A549 (cell line): Measurements from ENCODE around the gene RHEB.

Source experiments
- MYC ChIP-seq: IDR thresholded peaks from 2 replicates; pipeline ENCODE4 v1.6.1; 2012; ENCODE audit warnings: mild to moderate bottlenecking, inconsistent platforms, low read length, improper control_type of control experiment, borderline replicate concordance
- POLR2A ChIP-seq: IDR thresholded peaks from 2 replicates; pipeline ENCODE4 v1.6.1; 2012; ENCODE audit warnings: mild to moderate bottlenecking, low read length
- RFX5 ChIP-seq: fragments of 450-650 bp; IDR thresholded peaks from 2 replicates; pipeline ENCODE4 v1.7.1; 2014; ENCODE audit warnings: antibody characterized with exemption, mild to moderate bottlenecking, moderate library complexity
- SMC3 ChIP-seq: fragments of >200 bp; sonication (Bioruptor Twin); formaldehyde crosslinking; IDR thresholded peaks from 3 replicates; pipeline ENCODE4 v1.6.1; 2018; ENCODE audit warnings: inconsistent platforms
- TF ChIP-seq, protein P1 (sequence below): fragments of 200-600 bp; sonication (generic); IDR thresholded peaks from 2 replicates; pipeline ENCODE4 v1.6.1; 2016; ENCODE audit warnings: antibody characterized with exemption, mild to moderate bottlenecking, moderate library complexity
- TF ChIP-seq, protein P2 (sequence below): fragments of >200 bp; sonication (Bioruptor Twin); formaldehyde crosslinking; IDR thresholded peaks from 3 replicates; pipeline ENCODE4 v1.5.1; 2016

DNA sequence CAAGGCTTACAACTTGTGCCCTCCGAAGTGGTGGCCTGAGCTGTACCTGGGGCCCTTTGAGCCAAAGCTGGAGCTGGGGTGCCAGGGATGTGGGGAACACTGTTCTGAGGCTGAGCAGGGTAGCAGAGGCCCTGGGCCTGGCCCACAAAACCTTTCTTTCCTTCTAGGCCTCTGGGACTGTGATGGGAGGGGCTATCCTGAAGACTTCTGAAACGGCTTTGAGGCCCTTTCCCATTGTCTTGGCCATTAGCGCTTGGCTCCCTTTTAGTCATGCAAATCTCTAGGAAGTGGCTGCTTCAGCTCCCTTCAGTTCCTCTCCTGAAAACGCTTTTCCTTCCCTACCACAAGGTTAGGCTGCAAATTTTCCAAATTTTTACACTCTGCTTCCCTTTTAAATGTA, 62.9 kb downstream of the RHEB start:
- TF ChIP-seq POLR2A (no peak), MYC (no peak), SMC3 (no peak), RFX5 (no peak)
- TF ChIP-seq, protein P1, sequence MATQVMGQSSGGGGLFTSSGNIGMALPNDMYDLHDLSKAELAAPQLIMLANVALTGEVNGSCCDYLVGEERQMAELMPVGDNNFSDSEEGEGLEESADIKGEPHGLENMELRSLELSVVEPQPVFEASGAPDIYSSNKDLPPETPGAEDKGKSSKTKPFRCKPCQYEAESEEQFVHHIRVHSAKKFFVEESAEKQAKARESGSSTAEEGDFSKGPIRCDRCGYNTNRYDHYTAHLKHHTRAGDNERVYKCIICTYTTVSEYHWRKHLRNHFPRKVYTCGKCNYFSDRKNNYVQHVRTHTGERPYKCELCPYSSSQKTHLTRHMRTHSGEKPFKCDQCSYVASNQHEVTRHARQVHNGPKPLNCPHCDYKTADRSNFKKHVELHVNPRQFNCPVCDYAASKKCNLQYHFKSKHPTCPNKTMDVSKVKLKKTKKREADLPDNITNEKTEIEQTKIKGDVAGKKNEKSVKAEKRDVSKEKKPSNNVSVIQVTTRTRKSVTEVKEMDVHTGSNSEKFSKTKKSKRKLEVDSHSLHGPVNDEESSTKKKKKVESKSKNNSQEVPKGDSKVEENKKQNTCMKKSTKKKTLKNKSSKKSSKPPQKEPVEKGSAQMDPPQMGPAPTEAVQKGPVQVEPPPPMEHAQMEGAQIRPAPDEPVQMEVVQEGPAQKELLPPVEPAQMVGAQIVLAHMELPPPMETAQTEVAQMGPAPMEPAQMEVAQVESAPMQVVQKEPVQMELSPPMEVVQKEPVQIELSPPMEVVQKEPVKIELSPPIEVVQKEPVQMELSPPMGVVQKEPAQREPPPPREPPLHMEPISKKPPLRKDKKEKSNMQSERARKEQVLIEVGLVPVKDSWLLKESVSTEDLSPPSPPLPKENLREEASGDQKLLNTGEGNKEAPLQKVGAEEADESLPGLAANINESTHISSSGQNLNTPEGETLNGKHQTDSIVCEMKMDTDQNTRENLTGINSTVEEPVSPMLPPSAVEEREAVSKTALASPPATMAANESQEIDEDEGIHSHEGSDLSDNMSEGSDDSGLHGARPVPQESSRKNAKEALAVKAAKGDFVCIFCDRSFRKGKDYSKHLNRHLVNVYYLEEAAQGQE = no peak
- TF ChIP-seq, protein P2, sequence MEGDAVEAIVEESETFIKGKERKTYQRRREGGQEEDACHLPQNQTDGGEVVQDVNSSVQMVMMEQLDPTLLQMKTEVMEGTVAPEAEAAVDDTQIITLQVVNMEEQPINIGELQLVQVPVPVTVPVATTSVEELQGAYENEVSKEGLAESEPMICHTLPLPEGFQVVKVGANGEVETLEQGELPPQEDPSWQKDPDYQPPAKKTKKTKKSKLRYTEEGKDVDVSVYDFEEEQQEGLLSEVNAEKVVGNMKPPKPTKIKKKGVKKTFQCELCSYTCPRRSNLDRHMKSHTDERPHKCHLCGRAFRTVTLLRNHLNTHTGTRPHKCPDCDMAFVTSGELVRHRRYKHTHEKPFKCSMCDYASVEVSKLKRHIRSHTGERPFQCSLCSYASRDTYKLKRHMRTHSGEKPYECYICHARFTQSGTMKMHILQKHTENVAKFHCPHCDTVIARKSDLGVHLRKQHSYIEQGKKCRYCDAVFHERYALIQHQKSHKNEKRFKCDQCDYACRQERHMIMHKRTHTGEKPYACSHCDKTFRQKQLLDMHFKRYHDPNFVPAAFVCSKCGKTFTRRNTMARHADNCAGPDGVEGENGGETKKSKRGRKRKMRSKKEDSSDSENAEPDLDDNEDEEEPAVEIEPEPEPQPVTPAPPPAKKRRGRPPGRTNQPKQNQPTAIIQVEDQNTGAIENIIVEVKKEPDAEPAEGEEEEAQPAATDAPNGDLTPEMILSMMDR = no peak
